Activated naive CD8-positive, alpha-beta T cell (primary cell): ENCODE measurements around the gene RHEB.

Experiments used
- H3K27ac Mint-ChIP-seq: one replicate; pipeline ENCODE4 v1.8.0; 2021; ENCODE audit warnings: mixed read lengths
- H3K27me3 Mint-ChIP-seq: one replicate; pipeline ENCODE4 v1.8.0; 2021; ENCODE audit warnings: mixed read lengths
- H3K36me3 Mint-ChIP-seq: one replicate; pipeline ENCODE4 v1.8.0; 2021; ENCODE audit warnings: mixed read lengths
- H3K4me1 Mint-ChIP-seq: one replicate; pipeline ENCODE4 v1.8.0; 2021; ENCODE audit warnings: low read depth, mixed read lengths
- H3K4me3 Mint-ChIP-seq: one replicate; pipeline ENCODE4 v1.8.0; 2021; ENCODE audit warnings: mild to moderate bottlenecking, mixed read lengths
- H3K9me3 Mint-ChIP-seq: one replicate; pipeline ENCODE4 v1.8.0; 2021; ENCODE audit warnings: low read depth, mixed read lengths

Gene RHEB

DNA sequence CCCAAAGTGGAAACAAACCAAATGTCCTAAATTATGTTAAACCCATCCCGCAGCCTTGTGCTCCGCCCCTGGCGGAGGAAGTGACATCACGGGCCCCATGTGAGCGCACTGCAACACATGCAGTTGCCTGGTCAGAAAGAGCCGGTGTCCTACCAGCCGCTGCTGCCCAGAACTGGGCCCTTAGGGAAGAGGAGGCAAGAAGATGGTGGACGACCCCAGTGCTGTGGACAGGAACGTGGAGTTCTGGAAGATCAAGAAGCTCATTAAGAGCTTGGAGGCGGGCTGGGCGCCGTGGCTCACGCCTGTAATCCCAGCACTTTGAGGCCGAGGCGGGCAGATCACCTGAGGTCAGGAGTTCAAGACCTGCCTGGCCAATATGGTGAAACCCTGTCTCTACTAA lies 18.0 kb downstream of the RHEB start:
- H3K27me3 Mint-ChIP-seq, result no peaks in the 10 kb centered on the region
- no peaks in the 10 kb centered on the region for H3K9me3 Mint-ChIP-seq
- H3K4me3 Mint-ChIP-seq, result no peak overlapping the region
- no peak overlapping the region for H3K27ac Mint-ChIP-seq
- H3K4me1 Mint-ChIP-seq, result peaks cover 74% of the 10 kb centered on the region
- peaks cover 7% of the 10 kb centered on the region for H3K36me3 Mint-ChIP-seq

DNA sequence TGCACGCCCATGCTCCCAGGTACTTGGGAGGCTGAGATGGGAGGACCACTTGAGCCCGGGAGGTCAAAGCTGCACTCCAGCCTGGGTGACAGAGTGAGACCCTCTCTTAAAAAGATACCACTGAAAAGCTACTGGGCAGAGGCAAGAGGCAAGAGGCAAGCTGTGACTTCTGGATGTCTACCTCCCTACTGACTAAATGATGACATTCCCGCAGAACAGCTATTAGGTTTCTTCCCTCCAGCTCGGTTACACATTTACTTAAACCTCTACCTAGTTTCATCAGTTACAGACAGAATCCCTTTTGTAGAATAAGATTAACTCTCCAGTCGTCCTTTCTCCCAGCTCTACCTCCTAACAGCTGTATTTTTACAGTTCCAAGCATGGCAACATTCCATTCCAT lies 21.2 kb downstream of the RHEB start:
- Mint-ChIP-seq H3K9me3 (no peaks in the 10 kb centered on the region), H3K4me1 (peaks cover 80% of the 10 kb centered on the region), H3K27ac (no peak overlapping the region), H3K4me3 (no peak overlapping the region), H3K36me3 (peaks cover 5% of the 10 kb centered on the region), H3K27me3 (no peaks in the 10 kb centered on the region)

DNA sequence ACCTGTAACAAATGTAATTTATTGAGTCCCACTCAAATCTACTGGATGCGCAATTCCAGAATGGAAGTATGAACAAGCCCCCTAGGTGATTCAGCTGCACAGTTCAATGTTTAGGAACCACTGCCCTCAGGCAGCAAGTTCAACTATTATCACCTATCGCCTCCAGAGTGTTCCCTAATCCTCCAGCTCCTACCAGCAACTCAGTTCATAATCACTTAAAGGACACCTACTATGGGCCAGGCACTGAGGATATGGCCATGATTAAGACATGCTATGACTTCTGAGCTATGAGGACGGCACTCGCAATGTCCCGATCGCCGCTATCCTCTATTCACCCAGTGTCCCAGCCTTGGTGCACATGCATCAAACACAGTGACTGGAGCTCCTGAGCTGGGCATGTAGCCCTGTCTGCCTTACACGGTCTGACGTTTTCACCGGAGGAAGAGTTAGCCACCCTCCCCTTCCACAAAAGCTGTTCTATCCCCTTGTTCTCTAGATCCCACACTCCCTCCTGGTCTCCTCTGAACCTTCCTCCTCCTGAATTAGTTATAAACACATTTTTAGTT lies 22.3 kb downstream of the RHEB start:
- Mint-ChIP-seq H3K27ac (no peak overlapping the region), H3K36me3 (peaks cover 5% of the 10 kb centered on the region), H3K4me1 (peaks cover 76% of the 10 kb centered on the region), H3K27me3 (no peaks in the 10 kb centered on the region), H3K4me3 (no peak overlapping the region), H3K9me3 (no peaks in the 10 kb centered on the region)

DNA sequence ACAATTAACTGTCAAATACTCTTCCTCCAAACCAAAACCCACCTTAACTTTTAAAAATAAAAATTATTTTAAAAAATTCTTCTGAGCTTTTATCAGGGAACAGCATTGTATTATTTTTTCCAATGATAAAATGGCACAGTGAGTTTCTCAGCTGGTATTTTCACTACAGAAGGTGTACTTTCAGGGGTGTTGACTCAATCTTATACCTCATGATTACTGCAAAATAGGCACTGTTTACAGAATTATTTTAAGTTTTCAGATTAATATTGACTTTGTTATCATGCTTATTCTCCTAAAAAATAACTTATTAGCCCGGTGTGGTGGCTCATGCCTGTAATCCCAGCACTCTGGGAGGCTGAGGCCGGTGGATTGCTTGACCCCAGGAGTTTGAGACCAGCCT lies 24.3 kb downstream of the RHEB start:
- no peak overlapping the region for H3K4me3 Mint-ChIP-seq
- no peak overlapping the region for H3K27ac Mint-ChIP-seq
- H3K36me3 Mint-ChIP-seq, result peaks cover 5% of the 10 kb centered on the region
- no peaks in the 10 kb centered on the region for H3K9me3 Mint-ChIP-seq
- no peaks in the 10 kb centered on the region for H3K27me3 Mint-ChIP-seq
- peaks cover 64% of the 10 kb centered on the region for H3K4me1 Mint-ChIP-seq

DNA sequence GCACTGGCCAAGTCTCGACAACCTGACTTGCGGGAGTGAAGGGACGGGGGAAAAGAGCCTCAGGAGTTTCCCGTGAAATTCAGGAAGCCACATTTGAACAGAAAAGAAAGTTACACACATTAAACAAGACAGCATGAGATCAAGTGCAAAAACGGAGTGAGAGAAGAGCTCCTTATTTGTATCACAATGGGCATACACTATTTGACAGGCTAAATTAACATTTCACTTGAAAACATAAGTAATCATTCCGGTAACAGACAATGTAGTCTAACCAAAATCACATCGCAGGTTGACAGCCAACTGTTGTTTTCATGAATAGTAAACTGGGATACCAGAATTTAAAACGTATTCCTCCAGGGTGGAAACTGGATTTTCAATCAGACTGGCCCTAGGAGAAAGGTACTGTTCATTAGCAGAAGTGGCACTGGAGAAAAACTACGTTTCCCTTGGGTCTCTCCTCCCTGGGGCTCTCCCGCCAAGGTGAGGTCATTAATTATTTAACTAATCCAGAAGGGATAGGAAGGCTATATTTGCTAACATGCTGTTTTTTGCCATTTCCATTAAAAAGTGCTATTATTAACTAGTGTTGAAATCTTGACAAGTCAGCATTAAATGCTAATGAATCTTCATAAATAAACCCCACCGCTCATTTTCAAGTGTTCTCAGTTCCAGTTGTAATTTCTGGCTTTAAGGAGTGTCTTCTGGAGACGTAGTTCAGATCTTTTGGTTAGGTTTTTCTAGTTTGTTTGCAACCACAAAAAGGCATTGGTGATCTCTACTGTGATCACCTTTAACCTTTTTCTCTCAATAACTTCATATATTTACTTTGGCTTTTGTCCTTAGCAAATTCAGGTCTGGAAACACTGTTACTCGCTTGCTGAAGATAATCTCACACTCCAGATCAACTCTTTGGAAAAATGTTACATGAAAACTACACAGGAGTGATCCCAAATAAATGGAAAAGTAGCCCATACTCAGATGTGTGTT lies 25.1 kb downstream of the RHEB start:
- H3K9me3 Mint-ChIP-seq, result no peaks in the 10 kb centered on the region
- H3K4me1 Mint-ChIP-seq, result peaks cover 58% of the 10 kb centered on the region
- peak overlapping the region; percentile 20 for H3K4me3 Mint-ChIP-seq
- H3K36me3 Mint-ChIP-seq, result peaks cover 6% of the 10 kb centered on the region
- no peaks in the 10 kb centered on the region for H3K27me3 Mint-ChIP-seq
- no peak overlapping the region for H3K27ac Mint-ChIP-seq

DNA sequence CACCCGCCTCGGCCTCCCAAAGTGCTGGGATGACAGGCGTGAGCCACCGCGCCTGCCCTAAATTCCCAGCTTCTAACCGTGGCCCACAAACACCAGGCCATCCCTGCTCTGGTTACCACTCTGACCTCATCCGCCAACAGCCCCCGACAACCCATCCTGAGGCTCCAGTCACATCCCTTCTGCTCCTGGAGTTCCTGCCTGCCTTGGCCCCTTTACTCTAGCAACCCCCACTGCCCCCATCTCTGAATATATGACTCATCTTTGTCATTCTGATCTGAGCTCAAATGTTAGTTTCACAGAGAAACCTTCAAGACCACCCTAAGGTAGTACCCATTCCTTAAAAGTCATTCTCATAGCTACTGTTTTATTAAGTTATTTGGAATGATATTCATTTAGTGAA lies 26.6 kb downstream of the RHEB start:
- peaks cover 10% of the 10 kb centered on the region for H3K36me3 Mint-ChIP-seq
- H3K9me3 Mint-ChIP-seq, result no peaks in the 10 kb centered on the region
- H3K27ac Mint-ChIP-seq, result no peak overlapping the region
- no peak overlapping the region for H3K4me3 Mint-ChIP-seq
- peaks cover 50% of the 10 kb centered on the region for H3K4me1 Mint-ChIP-seq
- no peaks in the 10 kb centered on the region for H3K27me3 Mint-ChIP-seq

DNA sequence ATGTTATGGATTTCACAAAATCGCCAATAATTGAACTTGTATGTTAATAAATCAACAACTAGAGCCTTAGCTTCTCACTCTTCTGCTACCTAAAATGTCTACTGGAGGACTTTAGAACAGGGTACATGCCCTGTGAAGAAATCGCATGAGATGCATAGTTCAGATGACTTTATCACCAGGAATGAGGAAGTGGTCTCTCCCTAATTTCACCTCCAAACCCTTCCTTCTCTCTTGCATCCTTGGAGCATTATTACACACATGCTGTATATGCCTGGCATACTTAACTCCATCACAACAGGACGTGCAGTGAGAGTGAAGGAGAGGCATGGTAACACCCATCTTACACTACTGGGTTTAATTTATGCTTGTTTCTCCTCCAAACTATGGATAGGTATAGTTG lies 27.8 kb downstream of the RHEB start:
- Mint-ChIP-seq H3K9me3 (no peaks in the 10 kb centered on the region), H3K4me3 (no peak overlapping the region), H3K27ac (no peak overlapping the region), H3K27me3 (no peaks in the 10 kb centered on the region), H3K4me1 (peaks cover 38% of the 10 kb centered on the region), H3K36me3 (peaks cover 10% of the 10 kb centered on the region)

DNA sequence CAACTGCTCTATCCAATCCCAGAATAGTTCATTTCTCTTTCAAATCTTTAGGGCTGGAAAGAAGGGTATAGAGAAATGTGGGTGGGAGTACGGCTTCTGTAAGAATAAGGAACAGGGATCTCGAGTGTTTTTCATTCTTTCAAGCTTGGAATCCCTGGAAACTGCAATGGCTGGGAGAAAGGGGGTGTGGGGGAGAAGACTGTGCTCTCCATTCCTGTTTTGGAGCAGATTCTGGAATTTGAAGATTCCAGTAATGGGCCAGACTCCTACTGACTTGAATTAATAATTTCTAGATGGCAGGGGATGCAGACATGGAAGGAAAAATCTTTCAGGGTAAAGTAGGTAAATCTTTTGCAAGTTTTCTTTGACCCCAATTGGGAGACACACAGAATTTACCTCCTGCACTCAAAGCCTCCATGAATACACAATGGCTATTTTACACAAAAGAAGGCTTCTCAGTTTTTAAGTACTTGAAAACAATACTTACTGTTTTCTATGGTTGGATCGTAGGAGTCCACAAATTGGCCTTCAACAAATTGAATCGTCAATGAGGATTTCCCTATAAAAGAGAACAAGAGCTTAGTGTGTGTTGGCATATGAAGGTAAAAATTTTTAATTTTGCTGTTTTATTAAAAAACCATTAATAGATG lies 29.1 kb downstream of the RHEB start:
- Mint-ChIP-seq H3K27me3 (no peaks in the 10 kb centered on the region), H3K36me3 (peaks cover 12% of the 10 kb centered on the region), H3K9me3 (no peaks in the 10 kb centered on the region), H3K27ac (no peak overlapping the region), H3K4me1 (peaks cover 31% of the 10 kb centered on the region), H3K4me3 (no peak overlapping the region)

DNA sequence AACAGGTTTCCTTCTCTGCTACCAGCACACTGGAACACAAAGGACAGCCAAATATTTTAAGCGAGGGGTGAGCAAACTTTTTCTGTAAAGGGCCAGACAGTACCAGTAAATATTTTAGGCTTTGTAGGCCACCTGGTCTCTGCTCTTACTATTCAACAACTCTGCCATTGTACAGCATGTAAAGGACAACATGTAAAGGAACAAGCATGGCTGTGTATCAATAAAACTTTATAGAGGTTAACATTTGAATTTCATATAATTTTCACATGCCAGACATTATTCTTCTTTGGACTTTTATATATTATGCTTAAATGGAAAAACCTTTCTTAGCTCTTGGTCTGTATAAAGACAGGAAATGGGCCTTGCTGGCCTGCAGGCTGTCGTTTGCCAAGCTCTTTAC lies 30.2 kb downstream of the RHEB start:
- Mint-ChIP-seq H3K4me3 (no peak overlapping the region), H3K27ac (no peak overlapping the region), H3K4me1 (peaks cover 26% of the 10 kb centered on the region), H3K36me3 (peaks cover 14% of the 10 kb centered on the region), H3K9me3 (no peaks in the 10 kb centered on the region), H3K27me3 (no peaks in the 10 kb centered on the region)

DNA sequence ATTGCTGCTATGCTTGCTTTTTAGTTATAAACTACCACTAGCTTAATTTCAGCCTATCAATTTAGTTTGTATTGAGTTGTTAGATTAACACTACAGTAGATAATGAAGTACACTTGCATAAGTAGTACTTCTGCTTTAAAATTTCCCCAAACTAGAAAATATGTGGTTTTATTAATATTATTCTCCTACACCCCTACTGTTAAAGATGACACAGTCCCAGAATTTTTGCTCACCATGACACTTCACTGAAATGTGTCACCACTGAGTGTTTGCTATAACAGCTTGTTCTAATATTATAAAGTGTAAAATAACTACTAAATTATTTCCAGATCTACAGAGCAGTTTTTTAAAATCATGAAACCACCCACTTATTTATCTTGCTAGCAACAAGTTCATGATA lies 31.6 kb downstream of the RHEB start:
- no peaks in the 10 kb centered on the region for H3K9me3 Mint-ChIP-seq
- no peaks in the 10 kb centered on the region for H3K27me3 Mint-ChIP-seq
- no peak overlapping the region for H3K27ac Mint-ChIP-seq
- peaks cover 16% of the 10 kb centered on the region for H3K4me1 Mint-ChIP-seq
- H3K4me3 Mint-ChIP-seq, result no peak overlapping the region
- peaks cover 17% of the 10 kb centered on the region for H3K36me3 Mint-ChIP-seq

DNA sequence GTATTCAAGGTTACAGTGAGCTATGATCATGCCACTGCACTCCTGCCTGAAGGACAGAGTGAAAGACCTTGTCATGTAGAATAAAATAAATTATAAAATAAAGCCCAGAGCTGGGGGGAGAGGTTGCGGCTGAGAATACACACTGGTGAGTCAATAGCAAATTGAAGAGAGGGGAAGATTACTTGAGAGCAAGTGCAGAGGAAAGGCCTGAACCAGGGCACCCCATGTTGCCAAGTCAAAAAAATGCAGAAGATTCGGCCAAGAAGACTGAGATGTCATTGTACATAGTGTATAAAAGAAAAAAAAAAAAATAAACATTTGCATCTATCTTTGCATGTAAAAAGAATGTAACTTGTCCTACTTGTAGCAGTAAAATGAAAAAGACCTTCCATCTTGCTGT lies 32.5 kb downstream of the RHEB start:
- Mint-ChIP-seq H3K27me3 (no peaks in the 10 kb centered on the region), H3K4me1 (peaks cover 17% of the 10 kb centered on the region), H3K4me3 (no peak overlapping the region), H3K9me3 (no peaks in the 10 kb centered on the region), H3K27ac (no peak overlapping the region), H3K36me3 (peaks cover 17% of the 10 kb centered on the region)

DNA sequence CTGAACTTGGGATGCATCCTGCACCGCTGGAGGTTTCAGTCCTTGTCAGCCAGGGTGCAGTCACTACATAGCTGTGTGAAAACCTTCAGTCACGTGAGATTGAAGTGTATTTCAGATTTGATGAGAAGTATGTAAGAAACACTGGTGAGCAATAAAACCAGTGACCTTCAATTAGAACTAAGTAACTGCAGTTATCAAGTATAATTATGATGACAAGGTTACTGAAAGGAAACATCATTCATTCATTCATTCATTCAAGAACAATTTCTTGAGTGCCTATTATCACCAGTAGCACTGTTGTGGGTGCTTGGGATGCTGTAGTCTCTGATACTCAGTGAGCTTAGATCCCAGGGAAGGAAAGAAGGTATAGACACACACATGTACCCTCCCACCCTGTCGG lies 33.6 kb downstream of the RHEB start:
- Mint-ChIP-seq H3K4me1 (peaks cover 20% of the 10 kb centered on the region), H3K36me3 (peaks cover 15% of the 10 kb centered on the region), H3K4me3 (no peak overlapping the region), H3K9me3 (no peaks in the 10 kb centered on the region), H3K27me3 (no peaks in the 10 kb centered on the region), H3K27ac (no peak overlapping the region)

DNA sequence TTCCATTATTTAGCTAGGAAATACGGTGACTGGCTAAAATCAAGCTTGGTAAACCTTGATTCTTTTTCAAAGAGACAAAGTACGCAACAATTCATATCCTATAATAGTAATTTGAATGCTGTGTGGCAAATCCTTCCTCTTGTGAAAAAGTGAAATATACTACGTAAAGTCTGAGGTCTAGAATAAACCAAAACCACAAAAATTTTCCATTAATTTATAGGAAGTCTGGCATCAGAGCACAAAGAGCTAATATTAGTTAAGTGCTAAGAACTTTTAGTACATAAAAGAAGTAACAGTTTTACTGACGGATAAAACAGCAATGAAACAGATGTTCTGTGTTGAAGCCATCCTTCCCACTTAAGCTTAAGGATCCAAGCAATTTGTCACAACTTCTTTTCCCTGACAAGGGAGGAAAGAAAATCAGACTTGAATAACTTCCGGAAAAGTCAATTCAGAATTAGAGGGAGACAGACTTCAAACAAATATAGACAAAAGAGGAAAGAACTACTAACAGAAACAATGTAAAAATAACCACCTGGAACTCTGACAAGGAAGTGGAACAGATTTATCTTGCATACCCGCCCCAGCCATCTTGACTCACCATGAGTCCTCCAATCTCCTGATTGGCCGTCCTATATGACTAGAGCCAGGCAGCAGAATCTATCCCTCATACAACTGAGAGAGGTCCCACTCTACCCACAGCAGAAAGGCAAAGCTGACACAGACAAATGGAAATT lies 34.6 kb downstream of the RHEB start:
- Mint-ChIP-seq H3K9me3 (no peaks in the 10 kb centered on the region), H3K4me3 (no peak overlapping the region), H3K27me3 (no peaks in the 10 kb centered on the region), H3K36me3 (peaks cover 11% of the 10 kb centered on the region), H3K4me1 (peaks cover 20% of the 10 kb centered on the region), H3K27ac (no peak overlapping the region)

DNA sequence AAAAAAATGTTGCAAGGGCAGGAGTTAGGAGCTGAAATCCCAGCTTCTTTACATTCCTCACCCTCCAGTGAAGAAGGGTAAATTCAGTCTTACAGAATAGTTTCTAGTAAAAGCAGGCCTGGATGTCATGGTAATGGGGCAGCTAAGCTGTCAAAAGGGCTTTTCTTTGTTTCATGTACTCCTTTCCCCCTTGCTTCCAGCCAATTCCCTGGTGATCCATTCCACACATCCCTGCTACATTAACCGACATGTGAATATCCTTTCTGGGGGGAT lies 36.0 kb downstream of the RHEB start:
- peaks cover 10% of the 10 kb centered on the region for H3K36me3 Mint-ChIP-seq
- H3K27me3 Mint-ChIP-seq, result no peaks in the 10 kb centered on the region
- H3K4me1 Mint-ChIP-seq, result peaks cover 24% of the 10 kb centered on the region
- no peaks in the 10 kb centered on the region for H3K9me3 Mint-ChIP-seq
- H3K27ac Mint-ChIP-seq, result no peak overlapping the region
- H3K4me3 Mint-ChIP-seq, result no peak overlapping the region
